Ishikawa (cell line): Measurements from ENCODE around the gene PKP4.

Experiments
- CEBPB ChIP-seq: IDR thresholded peaks from 2 replicates; pipeline ENCODE4 v1.6.1; 2012
- CREB1 ChIP-seq: IDR thresholded peaks from 2 replicates; pipeline ENCODE4 v1.6.1; 2012; ENCODE audit warnings: low read depth
- EGR1 ChIP-seq: IDR thresholded peaks from 2 replicates; pipeline ENCODE4 v1.6.1; 2012
- EP300 ChIP-seq: IDR thresholded peaks from 2 replicates; pipeline ENCODE4 v1.6.1; 2012; ENCODE audit warnings: borderline replicate concordance
- FOXM1 ChIP-seq: IDR thresholded peaks from 2 replicates; pipeline ENCODE4 v1.6.1; 2012; ENCODE audit warnings: low read depth, borderline replicate concordance
- MAX ChIP-seq: IDR thresholded peaks from 2 replicates; pipeline ENCODE4 v1.6.1; 2012
- NFIC ChIP-seq: IDR thresholded peaks from 2 replicates; pipeline ENCODE4 v1.6.1; 2012
- RAD21 ChIP-seq: IDR thresholded peaks from 2 replicates; pipeline ENCODE4 v1.6.1; 2012; ENCODE audit warnings: low read depth
- TAF1 ChIP-seq: IDR thresholded peaks from 2 replicates; pipeline ENCODE4 v1.6.1; 2012; ENCODE audit warnings: low read depth, mild to moderate bottlenecking
- TCF12 ChIP-seq: IDR thresholded peaks from 2 replicates; pipeline ENCODE4 v1.6.1; 2012; ENCODE audit warnings: low read depth
- TEAD4 ChIP-seq: IDR thresholded peaks from 2 replicates; pipeline ENCODE4 v1.6.1; 2012
- YY1 ChIP-seq: IDR thresholded peaks from 2 replicates; pipeline ENCODE4 v1.6.1; 2012; ENCODE audit warnings: low read depth
- ZBTB7A ChIP-seq: IDR thresholded peaks from 2 replicates; pipeline ENCODE4 v1.6.1; 2012; ENCODE audit warnings: low read depth
- TF ChIP-seq, protein P1 (sequence below): IDR thresholded peaks from 2 replicates; pipeline ENCODE4 v1.6.1; 2012; ENCODE audit warnings: low read depth, mild to moderate bottlenecking
- TF ChIP-seq, protein P2 (sequence below): IDR thresholded peaks from 2 replicates; pipeline ENCODE4 v1.6.1; 2012

PKP4 gene

DNA sequence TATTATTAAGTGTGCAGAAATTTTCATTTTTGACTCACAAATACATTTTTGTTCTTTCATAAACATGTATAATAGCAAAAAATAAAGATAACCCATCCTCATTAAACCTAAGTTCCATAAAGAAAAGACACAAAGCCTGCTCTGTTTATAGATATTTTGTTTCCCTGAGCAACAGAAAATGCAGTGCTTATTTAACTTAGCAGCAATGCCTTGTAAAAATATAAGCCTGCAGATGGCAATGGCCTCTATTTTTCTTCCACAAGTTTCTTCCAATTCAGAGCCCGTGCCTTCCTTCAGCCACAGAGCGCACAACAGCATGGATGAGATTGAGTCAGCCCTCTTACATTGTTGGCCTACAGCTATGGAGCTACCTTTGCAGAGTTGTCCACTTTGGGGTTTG is 43.6 kb downstream of the PKP4 start:
- TF ChIP-seq YY1 = no peak
- TF ChIP-seq CEBPB = no peak
- no peak for TF ChIP-seq TCF12
- TF ChIP-seq FOXM1 = no peak
- TF ChIP-seq, protein P1, sequence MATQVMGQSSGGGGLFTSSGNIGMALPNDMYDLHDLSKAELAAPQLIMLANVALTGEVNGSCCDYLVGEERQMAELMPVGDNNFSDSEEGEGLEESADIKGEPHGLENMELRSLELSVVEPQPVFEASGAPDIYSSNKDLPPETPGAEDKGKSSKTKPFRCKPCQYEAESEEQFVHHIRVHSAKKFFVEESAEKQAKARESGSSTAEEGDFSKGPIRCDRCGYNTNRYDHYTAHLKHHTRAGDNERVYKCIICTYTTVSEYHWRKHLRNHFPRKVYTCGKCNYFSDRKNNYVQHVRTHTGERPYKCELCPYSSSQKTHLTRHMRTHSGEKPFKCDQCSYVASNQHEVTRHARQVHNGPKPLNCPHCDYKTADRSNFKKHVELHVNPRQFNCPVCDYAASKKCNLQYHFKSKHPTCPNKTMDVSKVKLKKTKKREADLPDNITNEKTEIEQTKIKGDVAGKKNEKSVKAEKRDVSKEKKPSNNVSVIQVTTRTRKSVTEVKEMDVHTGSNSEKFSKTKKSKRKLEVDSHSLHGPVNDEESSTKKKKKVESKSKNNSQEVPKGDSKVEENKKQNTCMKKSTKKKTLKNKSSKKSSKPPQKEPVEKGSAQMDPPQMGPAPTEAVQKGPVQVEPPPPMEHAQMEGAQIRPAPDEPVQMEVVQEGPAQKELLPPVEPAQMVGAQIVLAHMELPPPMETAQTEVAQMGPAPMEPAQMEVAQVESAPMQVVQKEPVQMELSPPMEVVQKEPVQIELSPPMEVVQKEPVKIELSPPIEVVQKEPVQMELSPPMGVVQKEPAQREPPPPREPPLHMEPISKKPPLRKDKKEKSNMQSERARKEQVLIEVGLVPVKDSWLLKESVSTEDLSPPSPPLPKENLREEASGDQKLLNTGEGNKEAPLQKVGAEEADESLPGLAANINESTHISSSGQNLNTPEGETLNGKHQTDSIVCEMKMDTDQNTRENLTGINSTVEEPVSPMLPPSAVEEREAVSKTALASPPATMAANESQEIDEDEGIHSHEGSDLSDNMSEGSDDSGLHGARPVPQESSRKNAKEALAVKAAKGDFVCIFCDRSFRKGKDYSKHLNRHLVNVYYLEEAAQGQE = no peak
- no peak for TF ChIP-seq TEAD4
- TF ChIP-seq EGR1 = no peak
- TF ChIP-seq TAF1 = no peak
- no peak for TF ChIP-seq CREB1
- no peak for TF ChIP-seq EP300
- TF ChIP-seq MAX = no peak
- no peak for TF ChIP-seq RAD21
- no peak for TF ChIP-seq NFIC
- no peak for TF ChIP-seq ZBTB7A
- TF ChIP-seq, protein P2, sequence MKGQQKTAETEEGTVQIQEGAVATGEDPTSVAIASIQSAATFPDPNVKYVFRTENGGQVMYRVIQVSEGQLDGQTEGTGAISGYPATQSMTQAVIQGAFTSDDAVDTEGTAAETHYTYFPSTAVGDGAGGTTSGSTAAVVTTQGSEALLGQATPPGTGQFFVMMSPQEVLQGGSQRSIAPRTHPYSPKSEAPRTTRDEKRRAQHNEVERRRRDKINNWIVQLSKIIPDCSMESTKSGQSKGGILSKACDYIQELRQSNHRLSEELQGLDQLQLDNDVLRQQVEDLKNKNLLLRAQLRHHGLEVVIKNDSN = no peak

DNA sequence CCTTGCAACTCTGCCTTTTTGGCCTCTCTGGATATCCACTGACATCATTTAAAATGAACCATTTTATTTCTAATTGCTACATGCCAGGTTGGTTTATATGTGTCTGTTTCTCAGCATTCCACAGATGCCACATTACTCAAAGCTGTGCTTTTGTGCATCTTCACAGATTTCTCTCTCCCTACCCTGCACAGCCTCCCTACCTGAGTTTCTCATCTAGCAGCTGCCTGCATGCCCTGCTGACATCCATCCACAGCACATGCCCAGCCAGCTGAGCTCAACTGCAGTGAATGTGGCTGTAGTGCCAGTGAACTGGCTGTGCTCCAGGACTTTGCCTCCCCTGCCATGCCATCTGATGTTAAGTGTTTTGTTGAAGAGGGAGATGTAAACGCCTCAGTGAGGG is 44.5 kb downstream of the PKP4 start:
- no peak for TF ChIP-seq TEAD4
- no peak for TF ChIP-seq CREB1
- no peak for TF ChIP-seq RAD21
- TF ChIP-seq, protein P2 = no peak
- TF ChIP-seq, protein P1 = no peak
- no peak for TF ChIP-seq NFIC
- TF ChIP-seq MAX = no peak
- no peak for TF ChIP-seq YY1
- TF ChIP-seq ZBTB7A = no peak
- TF ChIP-seq EP300 = no peak

- peak; percentile 59 for TF ChIP-seq TEAD4
- TF ChIP-seq, protein P2 = no peak
Observed at GRCh38 chr2:158502974-158503373, 46.2 kb downstream of the PKP4 start.

DNA sequence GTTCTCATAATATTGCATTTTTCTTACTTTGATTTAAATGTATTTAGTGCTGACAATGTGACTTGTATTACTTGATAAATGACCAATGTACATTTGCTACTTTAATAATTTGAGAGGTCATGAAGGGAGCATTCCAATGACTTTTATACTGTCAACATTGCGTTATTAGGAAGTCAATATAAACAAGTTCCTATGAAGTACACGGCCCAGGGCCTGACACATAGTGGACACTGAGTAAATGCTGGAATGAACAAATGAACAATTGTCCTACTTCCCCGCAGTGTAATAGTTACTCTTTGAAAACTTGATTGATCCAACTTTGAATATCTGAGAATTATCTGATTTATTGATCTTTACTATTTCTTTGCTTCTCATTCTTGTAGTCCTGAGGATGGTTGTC is 47.3 kb downstream of the PKP4 start:
- TF ChIP-seq TAF1 (no peak), EP300 (no peak), EGR1 (no peak), RAD21 (no peak), CREB1 (no peak), YY1 (no peak), ZBTB7A (no peak), NFIC (no peak), CEBPB (no peak), FOXM1 (no peak), TEAD4 (no peak), TCF12 (no peak), MAX (no peak)
- TF ChIP-seq, protein P1 = no peak
- TF ChIP-seq, protein P2 = no peak
